Esophagus (tissue), 2 donors: ENCODE data around the gene SLC8A1. TPM values are rescaled to one million over a fixed set of nuclear protein-coding genes. Genes with fewer than 3 reads are reported as not detected.

Source experiments
- H3K27ac ChIP-seq, 2 donors: one replicate each; pipeline ENCODE4 v1.5.1; 2013; ENCODE audit warnings: low read depth in 2 of 2, mild to moderate bottlenecking in 2 of 2, inconsistent platforms in 1 of 2, low read length in 1 of 2, moderate library complexity in 1 of 2
- H3K27me3 ChIP-seq, 2 donors: one replicate each; pipeline ENCODE4 v1.6.1; 2013; ENCODE audit warnings: low read length in 2 of 2, control low read depth in 1 of 2, mild to moderate bottlenecking in 1 of 2; ENCODE audit not compliant: insufficient read depth in 2 of 2, control insufficient read depth in 1 of 2
- H3K36me3 ChIP-seq, 2 donors: one replicate each; pipeline ENCODE4 v1.6.1; 2013; ENCODE audit warnings: low read length in 1 of 2; ENCODE audit not compliant: control insufficient read depth in 2 of 2, insufficient read depth in 2 of 2
- H3K4me1 ChIP-seq, 2 donors: one replicate each; pipeline ENCODE4 v1.6.1; 2013; ENCODE audit warnings: low read length in 1 of 2; ENCODE audit not compliant: control insufficient read depth in 2 of 2, insufficient read depth in 2 of 2
- H3K4me3 ChIP-seq, 2 donors: one replicate each; pipeline ENCODE4 v1.5.1; 2013; ENCODE audit warnings: low read length in 2 of 2, mild to moderate bottlenecking in 2 of 2, low read depth in 1 of 2, moderate library complexity in 1 of 2
- H3K9me3 ChIP-seq, 2 donors: one replicate each; pipeline ENCODE4 v1.6.1; 2013; ENCODE audit warnings: mild to moderate bottlenecking in 2 of 2, low read depth in 1 of 2, low read length in 1 of 2, moderate library complexity in 1 of 2; ENCODE audit not compliant: control insufficient read depth in 2 of 2, insufficient read depth in 1 of 2
- WGBS, 2 donors: extraction: QIAGEN DNeasy Blood & Tissue Kit; methylation state at CpG; one replicate each; pipeline ENCODE4 v1.1.7; 2013; 5-methylcytosine and 5-hydroxymethylcytosine counted together
- polyA plus RNA-seq, 2 donors: library from polyadenylated mRNA; stranded (reverse); fragments of 200-250 nt; gene quantifications; one replicate each; pipeline ENCODE4 v1.2.3, GENCODE V29; 2013
- donor health status: healthy with polysubstance abuse.
- donor health status: Bipolar disorder and iron deficiency.

Gene SLC8A1
- polyA plus RNA-seq, 2 donors = 0.26 to 0.73 TPM

DNA sequence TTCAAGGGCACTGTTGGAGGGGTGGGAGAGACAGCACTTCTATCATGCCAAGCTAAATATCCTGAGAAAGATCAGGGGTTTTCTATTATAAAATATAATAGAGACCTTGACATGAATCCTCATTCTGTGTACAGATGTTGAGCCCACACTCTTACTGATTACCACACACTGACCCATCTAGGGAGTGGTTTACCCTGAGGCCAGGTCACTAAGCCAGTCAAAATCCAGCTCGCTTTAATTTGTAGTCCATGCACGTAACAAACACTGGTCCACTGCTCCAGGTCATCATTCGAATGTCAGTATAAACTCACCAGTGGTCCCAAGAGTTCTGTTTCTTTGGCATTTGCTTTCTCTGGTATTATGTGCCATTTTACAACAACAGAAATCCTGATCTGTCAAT is 96.4 kb downstream of the SLC8A1 start:
- Histone ChIP-seq H3K4me1 (no peaks in the 10 kb centered on the region), H3K27ac (no peak overlapping the region), H3K36me3 (no peaks in the 10 kb centered on the region), H3K27me3 (no peaks in the 10 kb centered on the region), H3K9me3 (no peaks in the 10 kb centered on the region), H3K4me3 (no peak overlapping the region)
- WGBS, 2 donors = 88 to 89% methylated on average over 3 of the region's 3 CpGs

GRCh38 chr2:40353231-40353630 is 98.7 kb downstream of the SLC8A1 start:
- Histone ChIP-seq H3K4me1 (no peaks in the 10 kb centered on the region), H3K27me3 (no peaks in the 10 kb centered on the region), H3K4me3 (no peak overlapping the region), H3K36me3 (no peaks in the 10 kb centered on the region), H3K9me3 (no peaks in the 10 kb centered on the region), H3K27ac (peak overlapping the region in 1 of 2 donors; percentile 40)
- WGBS, 2 donors = 61 to 62% methylated on average over 5 of the region's 5 CpGs

DNA sequence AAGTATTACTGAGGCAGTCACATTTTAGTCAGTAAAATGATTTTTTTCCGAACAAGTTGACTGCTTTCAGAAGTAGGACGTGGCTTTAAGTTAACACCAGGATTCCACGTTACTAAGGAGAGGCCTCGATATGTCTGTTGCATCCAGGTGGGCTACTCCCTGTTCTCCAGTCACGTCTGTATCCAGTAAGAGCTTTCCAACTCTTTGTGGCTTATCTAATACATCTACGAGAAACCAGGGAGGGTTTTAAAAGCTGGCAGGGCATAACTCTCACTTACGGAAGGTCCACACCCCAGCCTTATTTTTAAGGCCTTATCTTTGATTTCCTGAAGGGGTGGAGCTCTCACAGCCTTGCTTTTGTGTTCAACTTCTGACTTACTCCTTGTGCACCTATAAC is 99.2 kb downstream of the SLC8A1 start:
- Histone ChIP-seq H3K9me3 (no peaks in the 10 kb centered on the region), H3K4me1 (no peaks in the 10 kb centered on the region), H3K36me3 (no peaks in the 10 kb centered on the region), H3K27me3 (no peaks in the 10 kb centered on the region), H3K4me3 (no peak overlapping the region), H3K27ac (peak overlapping the region; percentile 36 to 54)
- WGBS, 2 donors = 44 to 50% methylated on average over 7 of the region's 7 CpGs

DNA sequence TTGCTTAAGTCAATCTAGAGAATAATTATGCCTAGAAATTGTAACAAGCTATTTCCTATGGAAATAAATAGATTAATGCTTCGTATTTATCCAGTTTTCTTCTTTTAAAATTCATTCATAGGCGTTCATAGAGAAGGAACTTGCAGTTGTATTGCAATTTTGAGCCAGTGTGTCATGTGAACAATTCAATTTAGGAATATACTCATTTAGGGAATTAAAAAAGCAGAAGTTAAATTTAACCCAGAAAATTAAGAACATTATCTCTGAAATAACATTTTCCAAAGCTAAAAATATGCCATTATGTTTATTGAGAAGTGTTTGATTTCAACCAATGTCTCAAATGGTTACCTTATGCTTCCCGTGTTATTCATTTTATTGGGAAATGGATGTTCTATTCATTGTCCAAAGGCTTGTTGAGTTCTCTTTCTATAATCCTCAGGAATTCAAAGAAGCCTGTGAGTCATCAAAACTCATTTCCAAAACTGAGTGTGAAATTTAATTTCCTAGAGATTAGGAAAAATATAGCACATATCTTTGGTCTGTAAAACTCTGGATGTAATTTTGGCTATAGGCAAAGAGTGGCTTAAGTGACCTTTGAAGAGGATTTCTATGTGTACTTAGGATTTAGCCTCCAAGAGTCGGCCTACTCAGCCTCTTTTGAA is 99.7 kb downstream of the SLC8A1 start:
- WGBS, 2 donors = 54 to 66% methylated on average over 4 of the region's 4 CpGs
- no peaks in the 10 kb centered on the region for H3K27me3 ChIP-seq
- peak overlapping the region in 1 of 2 donors; percentile 54 for H3K27ac ChIP-seq
- no peaks in the 10 kb centered on the region for H3K9me3 ChIP-seq
- no peaks in the 10 kb centered on the region for H3K36me3 ChIP-seq
- no peaks in the 10 kb centered on the region for H3K4me1 ChIP-seq
- H3K4me3 ChIP-seq = no peak overlapping the region

GRCh38 chr2:40348665-40349064 is 103.2 kb downstream of the SLC8A1 start:
- H3K27me3 ChIP-seq = no peaks in the 10 kb centered on the region
- WGBS, 2 donors = 72 to 73% methylated on average over 5 of the region's 5 CpGs

DNA sequence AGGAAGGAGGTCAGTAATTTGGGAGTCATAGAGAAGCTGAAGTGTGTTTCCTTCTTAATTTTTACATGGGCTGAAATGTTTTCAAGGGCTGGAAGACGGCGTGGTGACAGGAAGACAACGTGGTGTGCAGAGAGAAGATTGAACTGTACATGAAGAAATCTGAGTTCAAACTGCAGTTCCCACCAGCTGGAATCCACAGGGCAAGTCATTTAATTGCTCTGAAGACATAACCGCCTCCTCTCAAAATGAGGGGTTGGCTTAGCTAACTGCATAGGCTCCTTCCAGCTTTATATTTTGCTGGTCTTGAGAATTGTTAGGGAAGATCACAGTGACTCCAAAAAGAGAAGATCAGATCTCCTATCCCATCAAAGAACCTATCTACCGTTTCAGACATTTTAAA is 103.9 kb downstream of the SLC8A1 start:
- Histone ChIP-seq H3K27ac (no peak overlapping the region), H3K36me3 (no peaks in the 10 kb centered on the region), H3K27me3 (no peaks in the 10 kb centered on the region), H3K9me3 (no peaks in the 10 kb centered on the region), H3K4me1 (no peaks in the 10 kb centered on the region), H3K4me3 (no peak overlapping the region)
- 79 to 86% methylated on average over 5 of the region's 5 CpGs for WGBS, 2 donors

More at GRCh38 chr2:40348665-40349064, 103.2 kb downstream of the SLC8A1 start:
- Histone ChIP-seq H3K4me1 (no peaks in the 10 kb centered on the region), H3K4me3 (no peak overlapping the region), H3K27ac (no peak overlapping the region), H3K9me3 (no peaks in the 10 kb centered on the region), H3K36me3 (no peaks in the 10 kb centered on the region)

- no peaks in the 10 kb centered on the region for H3K27me3 ChIP-seq
- WGBS, 2 donors = 80 to 89% methylated on average over 3 of the region's 3 CpGs
Observed at GRCh38 chr2:40346535-40347354, 105.1 kb downstream of the SLC8A1 start.

DNA sequence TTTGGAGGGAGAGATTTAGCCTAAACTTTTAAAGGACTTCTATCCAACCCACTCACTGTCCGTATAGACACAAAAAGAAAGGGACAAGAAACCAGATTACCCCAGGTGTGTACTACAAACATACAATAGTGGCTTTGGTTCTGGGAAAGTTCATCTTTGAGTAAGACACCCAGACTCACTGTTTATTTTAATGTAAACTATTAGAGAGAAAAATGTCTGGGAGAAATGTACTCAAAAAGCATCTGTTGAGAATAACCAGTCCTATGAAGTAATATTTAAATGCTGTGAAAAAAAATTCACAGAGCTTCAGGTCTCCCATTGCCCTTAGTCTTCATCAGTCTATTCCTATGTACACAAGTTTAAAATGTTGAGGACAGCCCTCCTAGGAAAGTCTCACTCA is 107.5 kb downstream of the SLC8A1 start:
- Histone ChIP-seq H3K4me3 (no peak overlapping the region), H3K27me3 (no peaks in the 10 kb centered on the region), H3K27ac (no peak overlapping the region), H3K4me1 (no peaks in the 10 kb centered on the region), H3K9me3 (no peaks in the 10 kb centered on the region), H3K36me3 (no peaks in the 10 kb centered on the region)
- 81% methylated on average over 1 of the region's 1 CpG for WGBS, 2 donors

More at GRCh38 chr2:40346535-40347354, 105.1 kb downstream of the SLC8A1 start:
- Histone ChIP-seq H3K4me1 (no peaks in the 10 kb centered on the region), H3K9me3 (no peaks in the 10 kb centered on the region), H3K4me3 (no peak overlapping the region), H3K36me3 (no peaks in the 10 kb centered on the region), H3K27ac (no peak overlapping the region)

- 54 to 58% methylated on average over 2 of the region's 2 CpGs for WGBS, 2 donors
- H3K4me1 ChIP-seq = no peaks in the 10 kb centered on the region
- no peak overlapping the region for H3K4me3 ChIP-seq
- no peaks in the 10 kb centered on the region for H3K27me3 ChIP-seq
- no peaks in the 10 kb centered on the region for H3K36me3 ChIP-seq
- no peak overlapping the region for H3K27ac ChIP-seq
- no peaks in the 10 kb centered on the region for H3K9me3 ChIP-seq
Observed at GRCh38 chr2:40343902-40344301, 108.0 kb downstream of the SLC8A1 start.
